ENCODE measurements around the gene SPP2. TPM values are rescaled to one million over a fixed set of nuclear protein-coding genes. Genes with fewer than 3 reads are reported as not detected.

The SPP2 gene
- total and polyA plus RNA-seq, 8 donors: 0.73 TPM; not detected in 7

GRCh38 chr2:234025466-234025865 lies 25.0 kb upstream of the SPP2 start:
- Histone ChIP-seq H3K4me1 (peaks cover 0 to 15% (median 7%) of the 10 kb centered on the region in 4 donors), H3K27ac (no peak overlapping the region), H3K4me3 (peak overlapping the region; percentile 23 to 31 (median 26)), H3K36me3 (no peaks in the 10 kb centered on the region), H3K9me3 (peaks cover 0 to 9% (median 3%) of the 10 kb centered on the region in 4 donors), H3K27me3 (peaks cover 0 to 18% (median 0%) of the 10 kb centered on the region in 3 donors)
- DNase-seq: peak in 1 of 2 donors; percentile 18
- WGBS, 5 donors: 26 to 38% (median 29%) methylated on average over 10 of the region's 10 CpGs
- TF ChIP-seq CTCF (IDR thresholded peaks at IDR 0.05): no peak
- intact Hi-C loops (cut with DNase I; ENCODE audit: low total_unique reads): no loop called here

- peak in 1 of 2 donors; percentile 15 for DNase-seq
- Histone ChIP-seq H3K9me3 (peaks cover 0 to 9% (median 3%) of the 10 kb centered on the region in 4 donors), H3K27me3 (peaks cover 0 to 18% (median 0%) of the 10 kb centered on the region in 3 donors), H3K27ac (no peak overlapping the region), H3K36me3 (no peaks in the 10 kb centered on the region), H3K4me3 (peak overlapping the region; percentile 23 to 31 (median 26)), H3K4me1 (peaks cover 0 to 15% (median 7%) of the 10 kb centered on the region in 4 donors)
- intact Hi-C loops (cut with DNase I; ENCODE audit: low total_unique reads): no loop called here
- TF ChIP-seq CTCF (IDR thresholded peaks at IDR 0.05) (no peak), EP300 (IDR thresholded peaks at IDR 0.05) (no peak), POLR2A (IDR thresholded peaks at IDR 0.05) (no peak), POLR2AphosphoS5 (IDR thresholded peaks at IDR 0.05) (no peak)
- 48 to 76% (median 70%) methylated on average over 5 of the region's 5 CpGs for WGBS, 5 donors
These were observed 24.6 kb upstream of the SPP2 start for GRCh38 chr2:234025891-234026401.

GRCh38 chr2:234026693-234027254 lies 23.7 kb upstream of the SPP2 start:
- 79 to 92% (median 82%) methylated on average over 10 of the region's 10 CpGs for WGBS, 5 donors
- DNase-seq: no peak
- Histone ChIP-seq H3K27me3 (peaks cover 0 to 18% (median 0%) of the 10 kb centered on the region in 3 donors), H3K9me3 (peaks cover 0 to 9% (median 3%) of the 10 kb centered on the region in 4 donors), H3K4me3 (no peak overlapping the region), H3K36me3 (no peaks in the 10 kb centered on the region), H3K27ac (no peak overlapping the region), H3K4me1 (peaks cover 0 to 15% (median 7%) of the 10 kb centered on the region in 4 donors)
- TF ChIP-seq CTCF (IDR thresholded peaks at IDR 0.05): no peak
- no peak for TF ChIP-seq POLR2A (IDR thresholded peaks at IDR 0.05)
- intact Hi-C loops (cut with DNase I; ENCODE audit: low total_unique reads): no loop called here

GRCh38 chr2:234027641-234028040 lies 22.9 kb upstream of the SPP2 start:
- Histone ChIP-seq H3K4me3 (no peak overlapping the region), H3K27me3 (peaks cover 0 to 18% (median 0%) of the 10 kb centered on the region in 3 donors), H3K36me3 (no peaks in the 10 kb centered on the region), H3K4me1 (peaks cover 0 to 15% (median 7%) of the 10 kb centered on the region in 4 donors), H3K9me3 (peaks cover 0 to 9% (median 2%) of the 10 kb centered on the region in 4 donors), H3K27ac (no peak overlapping the region)
- no peak for TF ChIP-seq CTCF (IDR thresholded peaks at IDR 0.05)
- intact Hi-C loops (cut with DNase I; ENCODE audit: low total_unique reads): no loop called here
- WGBS, 5 donors: 90 to 100% (median 92%) methylated on average over 1 of the region's 1 CpG
- DNase-seq: peak in 1 of 2 donors; percentile 6

All from stomach (tissue), 9 donors.